NCI-H2029 treated with DMSO at 0.1 percent for 48 hours (cell line): ENCODE measurements around the gene WBP1.

Experiments used
- DNase-seq: peaks from one replicate; lab custom pipeline; 2025; lab: John Stamatoyannopoulos, UW

WBP1 gene

GRCh38 chr2:74502720-74503505 is 44.7 kb downstream of the WBP1 start:
- no peak for DNase-seq

GRCh38 chr2:74503506-74504475 is 45.6 kb downstream of the WBP1 start:
- no peak for DNase-seq

- DNase-seq, result no peak
Observed at GRCh38 chr2:74504591-74504990, 46.4 kb downstream of the WBP1 start.

GRCh38 chr2:74505448-74506246 is 47.4 kb downstream of the WBP1 start:
- no peak for DNase-seq

GRCh38 chr2:74507145-74507925 is 49.1 kb downstream of the WBP1 start, which contains the start of gene PCGF1:
Gene PCGF1, minus strand, starts transcription at chr2:74507695. Its CDS starts 27 bp downstream, at chr2:74507668.
- DNase-seq, result peak; percentile 85

- DNase-seq, result no peak
Observed at GRCh38 chr2:74507926-74508520, 49.8 kb downstream of the WBP1 start.

- DNase-seq, result no peak
Observed at GRCh38 chr2:74510272-74510671, 52.0 kb downstream of the WBP1 start.
